K562 (cell line): ENCODE data around the gene SMC4. TPM values are rescaled to one million over a fixed set of nuclear protein-coding genes. Genes with fewer than 3 reads are reported as not detected.

Source experiments
- ATAC-seq: fragments of 200-7000 bp; cut with Tn5 transposase; 3 replicates; pipeline ENCODE4 v1.9.1; 2020; ENCODE audit warnings: moderate library complexity
- BruUV-seq: library from RNA; stranded (reverse); fragments of 400-500 nt; replicated peaks from 2 replicates; lab custom pipeline; 2021; lab: Mats Ljungman, UMichigan
- CTCF ChIA-PET: fragments of 300-600 bp; formaldehyde crosslinking; extraction: SDS; loops from one replicate; lab custom pipeline; 2021; ENCODE audit warnings: low intra/inter-chr PET ratio; lab: Yijun Ruan, JAX
- POLR2A ChIA-PET: fragments of 300-600, 350-650 bp; sonication (Branson Sonifier 250); formaldehyde crosslinking; extraction: SDS; loops from one replicate; lab custom pipeline; 2021; ENCODE audit warnings: antibody characterized with exemption, inconsistent platforms; lab: Yijun Ruan, JAX
- DNase-seq, 4 experiments: peaks; one replicate each; pipeline versions ENCODE4 v3.0.0 to v3.0.0-alpha.2; 2011 to 2018; ENCODE audit warnings: low spot score in 3 of 4, mixed read lengths in 3 of 4; ENCODE audit errors: extremely low read depth in 1 of 4
- FAIRE-seq: peaks from 2 replicates; lab custom pipeline; 2011; peaks lifted over from hg19 to GRCh38; lab: Jason Lieb, UNC
- H2AFZ ChIP-seq: 2 replicates; pipeline ENCODE4 v1.6.0; 2011; ENCODE audit warnings: low read depth, low read length, control low read depth, inconsistent platforms
- H3K27ac ChIP-seq: fragments of 200-600 bp; 3 replicates; pipeline ENCODE4 v1.8.0; 2011; ENCODE audit warnings: low read depth, mild to moderate bottlenecking, control low read depth, inconsistent platforms, low read length, moderate library complexity, mixed read lengths; ENCODE audit errors: extremely low read depth
- H3K27me3 ChIP-seq, 2 experiments: fragments of 300-600 bp in 1 of 2; 2 replicates in 1 of 2; 3 replicates in 1 of 2; pipeline versions ENCODE4 v1.6.0 to v1.8.0; 2011; ENCODE audit warnings: inconsistent platforms in 2 of 2, low read length in 2 of 2, mild to moderate bottlenecking in 1 of 2, mixed read lengths in 1 of 2, moderate library complexity in 1 of 2; ENCODE audit not compliant: control insufficient read depth in 2 of 2, insufficient read depth in 2 of 2
- H3K36me3 ChIP-seq: fragments of 300-600 bp; 3 replicates; pipeline ENCODE4 v1.8.0; 2011; ENCODE audit warnings: mild to moderate bottlenecking, low read length, inconsistent platforms; ENCODE audit not compliant: control insufficient read depth, insufficient read depth
- H3K4me1 ChIP-seq, 2 experiments: fragments of 200-600 bp in 1 of 2; replicated peaks in 1 of 2; 2 replicates in 1 of 2; 3 replicates in 1 of 2; pipeline versions ENCODE4 v1.5.1 to v1.8.0; 2011; ENCODE audit warnings: inconsistent platforms in 2 of 2, low read length in 2 of 2, mild to moderate bottlenecking in 1 of 2, mixed read lengths in 1 of 2, moderate library complexity in 1 of 2; ENCODE audit not compliant: control insufficient read depth in 2 of 2, insufficient read depth in 2 of 2
- H3K4me2 ChIP-seq: 2 replicates; pipeline ENCODE4 v1.6.1; 2011; ENCODE audit warnings: low read length, control low read depth, inconsistent platforms, mixed read lengths; ENCODE audit not compliant: insufficient read depth
- H3K4me3 ChIP-seq: fragments of 200-600 bp; sonication (generic), shearing (Covaris generic); 2 replicates; pipeline ENCODE4 v1.5.1; 2016; ENCODE audit warnings: control low read depth, inconsistent platforms
- H3K79me2 ChIP-seq: fragments of 200-600 bp; 3 replicates; pipeline ENCODE4 v1.8.0; 2011; ENCODE audit warnings: low read length, inconsistent platforms; ENCODE audit not compliant: control insufficient read depth, insufficient read depth
- H3K9ac ChIP-seq, 2 experiments: 2 replicates each; pipeline versions ENCODE4 v1.6.0 to v1.6.1; 2011; ENCODE audit warnings: low read depth in 2 of 2, low read length in 2 of 2, control low read depth in 1 of 2, inconsistent platforms in 1 of 2, mild to moderate bottlenecking in 1 of 2, mixed read lengths in 1 of 2; ENCODE audit not compliant: insufficient read depth in 1 of 2
- H3K9me1 ChIP-seq: one replicate; pipeline ENCODE4 v1.6.0; 2011; ENCODE audit warnings: inconsistent platforms, mild to moderate bottlenecking, low read length, moderate library complexity; ENCODE audit not compliant: control insufficient read depth, insufficient read depth
- H3K9me3 ChIP-seq: replicated peaks from 2 replicates; pipeline ENCODE4 v1.5.1; 2011; ENCODE audit warnings: low read depth, low read length, inconsistent platforms; ENCODE audit not compliant: control insufficient read depth, insufficient read depth
- H4K20me1 ChIP-seq: replicated peaks from 2 replicates; pipeline ENCODE4 v1.6.1; 2011; ENCODE audit warnings: low read length, inconsistent platforms, mixed read lengths; ENCODE audit not compliant: control insufficient read depth, insufficient read depth
- ARNT ChIP-seq, 2 experiments: fragments of 450-650 bp; IDR thresholded peaks; 2 replicates each; pipeline ENCODE4 v1.6.1; 2016; ENCODE audit warnings: mild to moderate bottlenecking in 1 of 2
- CBX1 ChIP-seq: sonication (generic); IDR thresholded peaks from 2 replicates; pipeline ENCODE4 v1.6.1; 2016; ENCODE audit warnings: antibody characterized with exemption, low read depth, mild to moderate bottlenecking
- ETV6 ChIP-seq, 3 experiments: fragments of 150-350 bp in 1 of 3; sonication (generic) in 1 of 3; formaldehyde crosslinking in 1 of 3; IDR thresholded peaks; 2 replicates each; pipeline versions ENCODE4 v1.6.1 to v1.8.0; 2014 to 2022; ENCODE audit warnings: borderline replicate concordance in 2 of 3, low read depth in 2 of 3, antibody characterized with exemption in 1 of 3, low read length in 1 of 3, mild to moderate bottlenecking in 1 of 3, missing genetic modification reagents in 1 of 3
- FOSL1 ChIP-seq: fragments of 200-800 bp; sonication (Bioruptor generic); conservative IDR thresholded peaks from 2 replicates; pipeline ENCODE4 v1.6.1; 2016; ENCODE audit warnings: missing genetic modification characterization, missing compliant biosample characterization
- KLF13 ChIP-seq: fragments of 450-650 bp; IDR thresholded peaks from 2 replicates; pipeline ENCODE4 v1.6.1; 2016; ENCODE audit warnings: missing genetic modification characterization, low read depth, mild to moderate bottlenecking, missing compliant biosample characterization, moderate library complexity, borderline replicate concordance
- MTA3 ChIP-seq: fragments of 450-650 bp; formaldehyde crosslinking; IDR thresholded peaks from 2 replicates; pipeline ENCODE4 v1.6.1; 2017; ENCODE audit warnings: mild to moderate bottlenecking, borderline replicate concordance
- NR2C1 ChIP-seq, 2 experiments: fragments of 450-650 bp; IDR thresholded peaks; 2 replicates each; pipeline ENCODE4 v1.6.1; 2017; ENCODE audit warnings: mild to moderate bottlenecking in 2 of 2, antibody characterized with exemption in 1 of 2, inconsistent platforms in 1 of 2, missing compliant biosample characterization in 1 of 2, missing genetic modification characterization in 1 of 2
- NUFIP1 ChIP-seq: fragments of 450-650 bp; IDR thresholded peaks from 2 replicates; pipeline ENCODE4 v1.6.1; 2018; ENCODE audit not compliant: partially characterized antibody
- PYGO2 ChIP-seq: fragments of 450-650 bp; IDR thresholded peaks from 2 replicates; pipeline ENCODE4 v1.6.1; 2016; ENCODE audit warnings: mild to moderate bottlenecking, missing genetic modification characterization, moderate library complexity, missing compliant biosample characterization
- TEAD4 ChIP-seq, 2 experiments: sonication (generic) in 1 of 2; formaldehyde crosslinking in 1 of 2; IDR thresholded peaks; 2 replicates each; pipeline versions ENCODE4 v1.6.1 to v1.8.0; 2012 to 2022; ENCODE audit warnings: borderline replicate concordance in 1 of 2, inconsistent platforms in 1 of 2, low read length in 1 of 2, mild to moderate bottlenecking in 1 of 2, missing genetic modification reagents in 1 of 2
- ZNF134 ChIP-seq: fragments of 250-450 bp; sonication (Bioruptor Pico); conservative IDR thresholded peaks from 2 replicates; pipeline ENCODE4 v1.4.0; 2020
- ZNF146 ChIP-seq: IDR thresholded peaks from one replicate; pipeline ENCODE4 v1.6.1; 2018; ENCODE audit warnings: missing compliant biosample characterization; ENCODE audit not compliant: unreplicated experiment
- ZNF232 ChIP-seq: sonication (generic); formaldehyde crosslinking; IDR thresholded peaks from 2 replicates; pipeline ENCODE4 v1.8.0; 2022; ENCODE audit warnings: mild to moderate bottlenecking, missing genetic modification reagents
- ZNF253 ChIP-seq: fragments of 250-450 bp; sonication (Bioruptor Pico); conservative IDR thresholded peaks from 2 replicates; pipeline ENCODE4 v1.6.1; 2021; ENCODE audit warnings: mild to moderate bottlenecking
- WGBS: fragments of 100-300 bp; shearing (Covaris generic); methylation state at CpG from one replicate; pipeline ENCODE4 v1.1.6; 2016; ENCODE audit warnings: low coverage, mixed read lengths; ENCODE audit not compliant: insufficient coverage; ENCODE audit errors: missing lambda C conversion rate; 5-methylcytosine and 5-hydroxymethylcytosine counted together
- in situ Hi-C: fragments of 300-500 bp; cut with MboI; formaldehyde crosslinking; loops from 4 replicates; pipeline ENCODE4 v1.15.0; 2018; ENCODE audit warnings: inconsistent platforms, mixed read lengths
- intact Hi-C: fragments of 100-400 bp; cut with micrococcal nuclease; formaldehyde crosslinking; loops from 2 replicates; pipeline ENCODE4 v1.14.2; 2022
- polyA plus RNA-seq, 8 experiments: library from polyadenylated mRNA; depleted of rRNA in 4 of 8; stranded (reverse) in 5 of 8; unstranded in 3 of 8; fragments of >200 nt; fragmentation: Nextera tagmentation in 2 of 8; fragmentation: Illumina TruSeq in 1 of 8; extraction: Ambion mirVana in 2 of 8; extraction: Trizol in 1 of 8; gene quantifications; 2 replicates each; pipeline versions ENCODE4 v1.2.1 to v1.2.3, GENCODE V29; 2011 to 2014; ENCODE audit warnings: inconsistent platforms in 1 of 8, missing spikeins in 1 of 8
- total RNA-seq, 7 experiments: library from RNA; depleted of rRNA in 6 of 7; stranded (reverse); fragments of >200 nt in 6 of 7; fragmentation: Illumina TruSeq in 2 of 7; extraction: Trizol in 2 of 7; gene quantifications; 2 replicates each; pipeline versions ENCODE4 v1.2.1 to v1.2.3, GENCODE V29; 2011 to 2021; ENCODE audit warnings: low replicate concordance in 1 of 7
- TF ChIP-seq, protein P1 (sequence below), 2 experiments: fragments of 150-350 bp in 1 of 2; IDR thresholded peaks; 2 replicates each; pipeline ENCODE4 v1.6.1; 2012 to 2016; ENCODE audit warnings: low read depth in 2 of 2, low read length in 2 of 2, mild to moderate bottlenecking in 1 of 2, moderate library complexity in 1 of 2

Gene SMC4
- total and polyA plus RNA-seq, 9 of the 15 experiments (the other 6 are each of a cell fraction or from before 2014, with no cell fraction given): 87.9 to 347 (median 176) TPM

DNA sequence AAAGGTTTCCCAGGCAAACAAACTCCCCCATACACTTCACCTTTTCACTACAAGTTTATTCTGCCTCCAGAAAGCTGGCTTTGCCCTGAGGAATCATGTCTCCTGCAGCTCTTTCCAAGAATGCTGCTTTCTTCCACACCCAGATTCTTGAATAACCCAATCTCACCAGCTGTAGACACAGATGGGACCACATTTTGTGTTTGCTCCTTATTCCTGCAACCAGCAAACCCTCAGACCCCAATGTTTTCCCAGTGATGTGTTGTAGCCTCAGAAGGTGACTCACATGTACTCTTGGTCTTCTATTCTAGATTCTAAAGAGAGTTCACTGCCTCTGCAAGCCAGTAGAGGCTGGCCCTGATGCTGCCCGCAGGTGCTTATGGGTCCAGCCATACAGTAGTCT lies 73.8 kb downstream of the SMC4 start:
- in situ Hi-C loops: loop anchor here (25.0 kb wide), 1 partner anchor 586 kb away; no protein-coding TSS in a partner anchor

More for the DNA sequence above, 73.8 kb downstream of the SMC4 start:
- no peaks in the 10 kb centered on the region for H3K27me3 ChIP-seq
- 0% methylated on average over 1 of the region's 1 CpG for WGBS
- no TSS peak for BruUV-seq
- H3K9me3 ChIP-seq: peaks cover 5% of the 10 kb centered on the region; the same call in 1 of the 2 replicates
- ATAC-seq (no peak), DNase-seq (no peak), FAIRE-seq (no peak)
- TF ChIP-seq ARNT (IDR thresholded peaks at IDR 0.05) (no peak), MTA3 (no peak), FOSL1 (no peak), NUFIP1 (no peak), ETV6 (IDR thresholded peaks at IDR 0.05; ENCODE audit: borderline replicate concordance in 1 of 2, low read depth in 2 of 2, low read length in 1 of 2) (no peak), ETV6 (CRISPR knock-in tag; IDR thresholded peaks at IDR 0.05; ENCODE audit: borderline replicate concordance) (no peak), ZNF146 (CRISPR knock-in tag) (no peak), ZNF232 (no peak), CBX1 (no peak), KLF13 (tag) (no peak), TEAD4 (IDR thresholded peaks at IDR 0.05; ENCODE audit: low read length) (no peak), TEAD4 (CRISPR knock-in tag; IDR thresholded peaks at IDR 0.05; ENCODE audit: borderline replicate concordance) (no peak), ZNF253 (CRISPR knock-in tag) (no peak), NR2C1 (IDR thresholded peaks at IDR 0.05) (no peak), NR2C1 (tag; IDR thresholded peaks at IDR 0.05) (no peak), ZNF134 (CRISPR knock-in tag) (no peak), PYGO2 (tag) (no peak)
- TF ChIP-seq, protein P1, sequence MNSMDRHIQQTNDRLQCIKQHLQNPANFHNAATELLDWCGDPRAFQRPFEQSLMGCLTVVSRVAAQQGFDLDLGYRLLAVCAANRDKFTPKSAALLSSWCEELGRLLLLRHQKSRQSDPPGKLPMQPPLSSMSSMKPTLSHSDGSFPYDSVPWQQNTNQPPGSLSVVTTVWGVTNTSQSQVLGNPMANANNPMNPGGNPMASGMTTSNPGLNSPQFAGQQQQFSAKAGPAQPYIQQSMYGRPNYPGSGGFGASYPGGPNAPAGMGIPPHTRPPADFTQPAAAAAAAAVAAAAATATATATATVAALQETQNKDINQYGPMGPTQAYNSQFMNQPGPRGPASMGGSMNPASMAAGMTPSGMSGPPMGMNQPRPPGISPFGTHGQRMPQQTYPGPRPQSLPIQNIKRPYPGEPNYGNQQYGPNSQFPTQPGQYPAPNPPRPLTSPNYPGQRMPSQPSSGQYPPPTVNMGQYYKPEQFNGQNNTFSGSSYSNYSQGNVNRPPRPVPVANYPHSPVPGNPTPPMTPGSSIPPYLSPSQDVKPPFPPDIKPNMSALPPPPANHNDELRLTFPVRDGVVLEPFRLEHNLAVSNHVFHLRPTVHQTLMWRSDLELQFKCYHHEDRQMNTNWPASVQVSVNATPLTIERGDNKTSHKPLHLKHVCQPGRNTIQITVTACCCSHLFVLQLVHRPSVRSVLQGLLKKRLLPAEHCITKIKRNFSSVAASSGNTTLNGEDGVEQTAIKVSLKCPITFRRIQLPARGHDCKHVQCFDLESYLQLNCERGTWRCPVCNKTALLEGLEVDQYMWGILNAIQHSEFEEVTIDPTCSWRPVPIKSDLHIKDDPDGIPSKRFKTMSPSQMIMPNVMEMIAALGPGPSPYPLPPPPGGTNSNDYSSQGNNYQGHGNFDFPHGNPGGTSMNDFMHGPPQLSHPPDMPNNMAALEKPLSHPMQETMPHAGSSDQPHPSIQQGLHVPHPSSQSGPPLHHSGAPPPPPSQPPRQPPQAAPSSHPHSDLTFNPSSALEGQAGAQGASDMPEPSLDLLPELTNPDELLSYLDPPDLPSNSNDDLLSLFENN (IDR thresholded peaks at IDR 0.05; ENCODE audit: low read depth in 2 of 2, low read length in 2 of 2): no peak
- H4K20me1 ChIP-seq: no peaks in the 10 kb centered on the region
- POLR2A ChIA-PET: no interaction called here
- no peak overlapping the region for H3K4me3 ChIP-seq
- H3K79me2 ChIP-seq: no peaks in the 10 kb centered on the region
- H3K9ac ChIP-seq: no peak overlapping the region
- H3K36me3 ChIP-seq: no peaks in the 10 kb centered on the region
- H3K9me1 ChIP-seq: no peaks in the 10 kb centered on the region
- H3K27ac ChIP-seq: no peak overlapping the region
- intact Hi-C loops: no loop called here
- H3K4me2 ChIP-seq: no peak overlapping the region
- H3K4me1 ChIP-seq: peaks cover 0 to 3% of the 10 kb centered on the region in 2 experiments; a peak in 1 of 5 replicates
- no peak overlapping the region for H2AFZ ChIP-seq
- CTCF ChIA-PET: no interaction called here
